Neuronal stem cell (in vitro differentiated cells): ENCODE results near the gene RPL13A.
"Not testable (repeated sequence)": the region's sequence is repeated elsewhere in the genome, so short reads cannot be mapped to it uniquely, and the experiment has no call there.

Source experiments
- DNase-seq: peaks from one replicate; pipeline ENCODE4 v3.0.0-alpha.2; 2013; ENCODE audit warnings: low spot score
- H2AFZ ChIP-seq: one replicate; pipeline ENCODE4 v1.6.1; 2013; ENCODE audit warnings: mild to moderate bottlenecking, low read length, inconsistent platforms
- H2AK5ac ChIP-seq: 2 replicates; pipeline ENCODE4 v1.6.1; 2013; ENCODE audit warnings: low read depth, mild to moderate bottlenecking, inconsistent platforms, low read length, moderate library complexity, mixed read lengths
- H2BK120ac ChIP-seq: 2 replicates; pipeline ENCODE4 v1.6.1; 2013; ENCODE audit warnings: low read depth, mild to moderate bottlenecking, inconsistent platforms, low read length, moderate library complexity, mixed read lengths
- H2BK12ac ChIP-seq: one replicate; pipeline ENCODE4 v1.6.1; 2013; ENCODE audit warnings: low read length, inconsistent platforms
- H2BK15ac ChIP-seq: 2 replicates; pipeline ENCODE4 v1.6.1; 2013; ENCODE audit warnings: mild to moderate bottlenecking, low read length, inconsistent platforms, mixed read lengths
- H2BK5ac ChIP-seq: one replicate; pipeline ENCODE4 v1.6.1; 2013; ENCODE audit warnings: inconsistent platforms, mild to moderate bottlenecking, low read length, moderate library complexity
- H3K14ac ChIP-seq: one replicate; pipeline ENCODE4 v1.6.1; 2013; ENCODE audit warnings: low read length, inconsistent platforms
- H3K18ac ChIP-seq: 2 replicates; pipeline ENCODE4 v1.6.1; 2013; ENCODE audit warnings: low read length, inconsistent platforms
- H3K23ac ChIP-seq: 2 replicates; pipeline ENCODE4 v1.6.1; 2013; ENCODE audit warnings: low read depth, mild to moderate bottlenecking, mixed read lengths, low read length, inconsistent platforms; ENCODE audit not compliant: poor library complexity
- H3K27ac ChIP-seq: replicated peaks from 3 replicates; pipeline ENCODE4 v1.5.1; 2013; ENCODE audit warnings: low read length, inconsistent platforms
- H3K27me3 ChIP-seq, 3 experiments: 2 replicates each; pipeline ENCODE4 v1.6.1; 2013; ENCODE audit warnings: low read length in 3 of 3, mild to moderate bottlenecking in 2 of 3, inconsistent platforms in 1 of 3, low read depth in 1 of 3, mixed read lengths in 1 of 3, moderate library complexity in 1 of 3; ENCODE audit not compliant: control insufficient read depth in 3 of 3, insufficient read depth in 3 of 3
- H3K36me3 ChIP-seq, 2 donors: replicated peaks in 1 of 2; 2 replicates each; pipeline ENCODE4 v1.6.1; 2013; ENCODE audit warnings: low read length in 2 of 2; ENCODE audit not compliant: control insufficient read depth in 2 of 2, insufficient read depth in 2 of 2
- H3K4ac ChIP-seq: 2 replicates; pipeline ENCODE4 v1.6.1; 2013; ENCODE audit warnings: inconsistent platforms, mild to moderate bottlenecking, low read length, moderate library complexity
- H3K4me1 ChIP-seq, 2 donors: 1 replicate in 1 of 2; 2 replicates in 1 of 2; pipeline ENCODE4 v1.6.1; 2013; ENCODE audit warnings: low read length in 2 of 2, low read depth in 1 of 2; ENCODE audit not compliant: control insufficient read depth in 2 of 2, insufficient read depth in 1 of 2
- H3K4me2 ChIP-seq: one replicate; pipeline ENCODE4 v1.6.1; 2013; ENCODE audit warnings: mild to moderate bottlenecking, low read length, inconsistent platforms; ENCODE audit not compliant: insufficient read depth, poor library complexity, severe bottlenecking
- H3K4me3 ChIP-seq, 2 donors: 2 replicates each; pipeline ENCODE4 v1.5.1; 2013; ENCODE audit warnings: low read length in 2 of 2, mild to moderate bottlenecking in 2 of 2, inconsistent platforms in 1 of 2, moderate library complexity in 1 of 2
- H3K79me1 ChIP-seq: one replicate; pipeline ENCODE4 v1.6.1; 2013; ENCODE audit warnings: low read depth, mild to moderate bottlenecking, inconsistent platforms, low read length, moderate library complexity
- H3K9ac ChIP-seq: one replicate; pipeline ENCODE4 v1.6.1; 2013; ENCODE audit warnings: mild to moderate bottlenecking, low read depth, low read length, inconsistent platforms; ENCODE audit not compliant: poor library complexity
- H3K9me3 ChIP-seq, 2 donors: replicated peaks in 1 of 2; 2 replicates each; pipeline versions ENCODE3 to v1.6.1; 2013; ENCODE audit warnings: low read length in 2 of 2, mild to moderate bottlenecking in 2 of 2, inconsistent platforms in 1 of 2, low read depth in 1 of 2, mixed read lengths in 1 of 2, moderate library complexity in 1 of 2; ENCODE audit not compliant: control insufficient read depth in 2 of 2, insufficient read depth in 1 of 2
- H4K8ac ChIP-seq: one replicate; pipeline ENCODE4 v1.6.1; 2013; ENCODE audit warnings: low read depth, mild to moderate bottlenecking, inconsistent platforms, low read length, moderate library complexity
- H4K91ac ChIP-seq: one replicate; pipeline ENCODE4 v1.6.1; 2013; ENCODE audit warnings: low read length, low read depth, mild to moderate bottlenecking, inconsistent platforms; ENCODE audit not compliant: poor library complexity
- WGBS, 2 donors: extraction: QIAGEN DNeasy Blood & Tissue Kit; methylation state at CpG; one replicate each; pipeline ENCODE4 v1.1.7; 2013; ENCODE audit warnings: missing lambda C conversion rate in 2 of 2, mixed read lengths in 1 of 2; ENCODE audit not compliant: insufficient read length in 2 of 2, insufficient replicate concordance in 1 of 2; ENCODE audit errors: extremely low coverage in 2 of 2; 5-methylcytosine and 5-hydroxymethylcytosine counted together

Gene RPL13A

GRCh38 chr19:49442771-49443365, 44.5 kb upstream of the RPL13A start:
- no peak overlapping the region for H2AK5ac ChIP-seq
- peak overlapping the region; percentile 90 for H2BK12ac ChIP-seq
- no peaks in the 10 kb centered on the region for H3K9me3 ChIP-seq
- H3K4me2 ChIP-seq, result peak overlapping the region; percentile 100
- peak overlapping the region; percentile 47 to 84 for H3K4me3 ChIP-seq
- H4K91ac ChIP-seq, result no peak overlapping the region
- H3K79me1 ChIP-seq, result peaks cover 4% of the 10 kb centered on the region
- H2BK15ac ChIP-seq, result peak overlapping the region; percentile 94
- H3K27ac ChIP-seq, result peak overlapping the region; percentile 82
- peaks cover 12 to 15% of the 10 kb centered on the region in 2 donors for H3K36me3 ChIP-seq
- DNase-seq, result peak; percentile 92
- peak overlapping the region; percentile 99 for H2AFZ ChIP-seq
- H4K8ac ChIP-seq, result no peak overlapping the region
- peak overlapping the region; percentile 92 for H3K9ac ChIP-seq
- peak overlapping the region; percentile 8 for H3K14ac ChIP-seq
- no peak overlapping the region for H2BK120ac ChIP-seq
- no CpG with 5 or more reads among the region's 43 CpGs for WGBS, 2 donors
- H3K18ac ChIP-seq, result peak overlapping the region; percentile 95
- H3K27me3 ChIP-seq, result peaks cover 8 to 45% (median 45%) of the 10 kb centered on the region in 3 experiments
- H3K4me1 ChIP-seq, result peaks cover 0 to 10% of the 10 kb centered on the region in 2 donors
- H2BK5ac ChIP-seq, result peak overlapping the region; percentile 75
- H3K4ac ChIP-seq, result peak overlapping the region; percentile 98
- peak overlapping the region; percentile 80 for H3K23ac ChIP-seq

- Histone ChIP-seq H3K27ac (peak overlapping the region; percentile 82), H3K4me2 (peak overlapping the region; percentile 100), H2BK5ac (peak overlapping the region; percentile 75), H3K14ac (no peak overlapping the region), H3K9me3 (no peaks in the 10 kb centered on the region), H3K4me3 (peak overlapping the region; percentile 47 to 84), H3K4ac (peak overlapping the region; percentile 98), H2BK120ac (no peak overlapping the region), H2BK12ac (peak overlapping the region; percentile 90), H3K27me3 (peaks cover 8 to 38% (median 38%) of the 10 kb centered on the region in 3 experiments), H3K9ac (peak overlapping the region; percentile 92), H4K91ac (no peak overlapping the region), H3K23ac (peak overlapping the region; percentile 80), H3K4me1 (peaks cover 0 to 12% of the 10 kb centered on the region in 2 donors), H4K8ac (no peak overlapping the region), H3K36me3 (peaks cover 18 to 22% of the 10 kb centered on the region in 2 donors), H2AK5ac (no peak overlapping the region), H3K18ac (peak overlapping the region; percentile 95), H2BK15ac (peak overlapping the region; percentile 94), H2AFZ (peak overlapping the region; percentile 99), H3K79me1 (peaks cover 8% of the 10 kb centered on the region)
- WGBS, 2 donors, result no CpG with 5 or more reads among the region's 47 CpGs
- DNase-seq, result peak; percentile 96
Observed at GRCh38 chr19:49443366-49444099, 43.9 kb upstream of the RPL13A start.

- H2BK15ac ChIP-seq, H3K9me3 ChIP-seq, H3K27ac ChIP-seq, H2BK5ac ChIP-seq, H3K79me1 ChIP-seq, DNase-seq, H3K18ac ChIP-seq, H3K14ac ChIP-seq, H3K23ac ChIP-seq, H4K8ac ChIP-seq, H3K4me3 ChIP-seq, H3K4me2 ChIP-seq, H4K91ac ChIP-seq, H2BK120ac ChIP-seq, H3K4ac ChIP-seq, H2AK5ac ChIP-seq, H3K9ac ChIP-seq, H2BK12ac ChIP-seq: not testable (repeated sequence)
- H3K27me3 ChIP-seq, result peaks cover 8 to 32% (median 32%) of the 10 kb centered on the region in 3 experiments
- no CpG with 5 or more reads among the region's 5 CpGs for WGBS, 2 donors
- H3K36me3 ChIP-seq, result peaks cover 23 to 28% of the 10 kb centered on the region in 2 donors
- H2AFZ ChIP-seq, result peak overlapping the region; percentile 99
- peaks cover 0 to 12% of the 10 kb centered on the region in 2 donors for H3K4me1 ChIP-seq
Observed at GRCh38 chr19:49444100-49444700, 43.2 kb upstream of the RPL13A start.

- Histone ChIP-seq H2BK12ac (no peak overlapping the region), H4K8ac (no peak overlapping the region), H3K4ac (no peak overlapping the region), H3K14ac (no peak overlapping the region), H3K4me1 (peaks cover 0 to 13% of the 10 kb centered on the region in 2 donors), H3K4me2 (no peak overlapping the region), H3K79me1 (peaks cover 18% of the 10 kb centered on the region), H2BK120ac (no peak overlapping the region), H2BK15ac (no peak overlapping the region), H3K23ac (no peak overlapping the region), H3K9ac (no peak overlapping the region), H3K27ac (no peak overlapping the region), H2AK5ac (no peak overlapping the region), H3K18ac (no peak overlapping the region), H2BK5ac (no peak overlapping the region), H2AFZ (no peak overlapping the region), H4K91ac (no peak overlapping the region), H3K4me3 (no peak overlapping the region), H3K27me3 (peaks cover 1 to 14% (median 14%) of the 10 kb centered on the region in 3 experiments), H3K9me3 (no peaks in the 10 kb centered on the region), H3K36me3 (peaks cover 30 to 41% of the 10 kb centered on the region in 2 donors)
- DNase-seq, result no peak
- WGBS, 2 donors, result no CpG with 5 or more reads among the region's 3 CpGs
Observed at GRCh38 chr19:49445997-49446396, 41.4 kb upstream of the RPL13A start.
